C4-2B (cell line): ENCODE results near the gene SNX25.

ENCODE experiments used
- ZFX ChIP-seq: fragments of 450-650 bp; IDR thresholded peaks from 2 replicates; pipeline ENCODE4 v1.6.1; 2017
- TF ChIP-seq, protein P1 (sequence below): fragments of 450-650 bp; conservative IDR thresholded peaks from 2 replicates; pipeline ENCODE4 v1.5.1; 2017; ENCODE audit warnings: mild to moderate bottlenecking

DNA sequence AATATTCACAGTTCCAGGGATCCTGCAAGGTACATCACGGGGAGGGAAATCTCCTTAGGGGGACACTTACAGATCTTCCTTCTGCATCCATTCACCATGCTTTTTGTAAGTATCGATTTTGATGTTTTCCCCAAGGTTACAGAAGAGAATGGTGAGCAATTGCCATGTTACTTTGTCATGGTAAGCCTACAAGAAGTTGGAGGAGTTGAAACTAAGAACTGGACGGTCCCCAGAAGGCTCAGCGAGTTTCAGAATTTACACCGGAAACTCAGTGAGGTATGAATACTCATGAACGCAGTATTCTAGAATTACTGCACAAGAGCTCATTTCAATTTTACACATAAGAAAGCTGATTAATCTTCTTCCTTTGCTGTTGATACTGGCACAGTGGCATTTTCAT, 132.4 kb downstream of the SNX25 start:
- TF ChIP-seq, protein P1, sequence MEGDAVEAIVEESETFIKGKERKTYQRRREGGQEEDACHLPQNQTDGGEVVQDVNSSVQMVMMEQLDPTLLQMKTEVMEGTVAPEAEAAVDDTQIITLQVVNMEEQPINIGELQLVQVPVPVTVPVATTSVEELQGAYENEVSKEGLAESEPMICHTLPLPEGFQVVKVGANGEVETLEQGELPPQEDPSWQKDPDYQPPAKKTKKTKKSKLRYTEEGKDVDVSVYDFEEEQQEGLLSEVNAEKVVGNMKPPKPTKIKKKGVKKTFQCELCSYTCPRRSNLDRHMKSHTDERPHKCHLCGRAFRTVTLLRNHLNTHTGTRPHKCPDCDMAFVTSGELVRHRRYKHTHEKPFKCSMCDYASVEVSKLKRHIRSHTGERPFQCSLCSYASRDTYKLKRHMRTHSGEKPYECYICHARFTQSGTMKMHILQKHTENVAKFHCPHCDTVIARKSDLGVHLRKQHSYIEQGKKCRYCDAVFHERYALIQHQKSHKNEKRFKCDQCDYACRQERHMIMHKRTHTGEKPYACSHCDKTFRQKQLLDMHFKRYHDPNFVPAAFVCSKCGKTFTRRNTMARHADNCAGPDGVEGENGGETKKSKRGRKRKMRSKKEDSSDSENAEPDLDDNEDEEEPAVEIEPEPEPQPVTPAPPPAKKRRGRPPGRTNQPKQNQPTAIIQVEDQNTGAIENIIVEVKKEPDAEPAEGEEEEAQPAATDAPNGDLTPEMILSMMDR, result no peak
- no peak for TF ChIP-seq ZFX
